ENCODE measurements around the gene CCDC171. TPM values are rescaled to one million over a fixed set of nuclear protein-coding genes. Genes with fewer than 3 reads are reported as not detected.

Gene CCDC171
- total and polyA plus RNA-seq, 11 donors: 0.30 to 3.4 (median 1.1) TPM

- H3K4me1 ChIP-seq: no peaks in the 10 kb centered on the region
- H3K27ac ChIP-seq: no peak overlapping the region
- no peak for TF ChIP-seq CTCF (IDR thresholded peaks at IDR 0.05)
- TF ChIP-seq POLR2A (IDR thresholded peaks at IDR 0.05): no peak
- intact Hi-C loops (cut with DNase I): no loop called here
- H3K27me3 ChIP-seq: no peaks in the 10 kb centered on the region
- H3K36me3 ChIP-seq: no peaks in the 10 kb centered on the region
- no peak overlapping the region for H3K4me3 ChIP-seq
- DNase-seq: no peak
- ATAC-seq: no peak
- peaks cover 0 to 2% (median 0%) of the 10 kb centered on the region in 12 donors for H3K9me3 ChIP-seq
These were observed 202.8 kb downstream of the CCDC171 start for GRCh38 chr9:15755660-15756059.

- H3K9me3 ChIP-seq: no peaks in the 10 kb centered on the region
- no peaks in the 10 kb centered on the region for H3K36me3 ChIP-seq
- no peaks in the 10 kb centered on the region for H3K27me3 ChIP-seq
- H3K4me1 ChIP-seq: no peaks in the 10 kb centered on the region
- DNase-seq (no peak), ATAC-seq (no peak)
- H3K27ac ChIP-seq: no peak overlapping the region
- intact Hi-C loops (cut with DNase I): loop anchor here in 1 of 10 donors (10.0 kb wide), 1 partner anchor 57 kb away; no protein-coding TSS in a partner anchor
- TF ChIP-seq CTCF (IDR thresholded peaks at IDR 0.05) (no peak), POLR2A (IDR thresholded peaks at IDR 0.05) (no peak)
- no peak overlapping the region for H3K4me3 ChIP-seq
- whole genome bisulfite sequencing, 4 donors: 57 to 88% (median 87%) methylated on average over 2 of the region's 2 CpGs
These were observed 208.7 kb downstream of the CCDC171 start for GRCh38 chr9:15761551-15761950.

DNA sequence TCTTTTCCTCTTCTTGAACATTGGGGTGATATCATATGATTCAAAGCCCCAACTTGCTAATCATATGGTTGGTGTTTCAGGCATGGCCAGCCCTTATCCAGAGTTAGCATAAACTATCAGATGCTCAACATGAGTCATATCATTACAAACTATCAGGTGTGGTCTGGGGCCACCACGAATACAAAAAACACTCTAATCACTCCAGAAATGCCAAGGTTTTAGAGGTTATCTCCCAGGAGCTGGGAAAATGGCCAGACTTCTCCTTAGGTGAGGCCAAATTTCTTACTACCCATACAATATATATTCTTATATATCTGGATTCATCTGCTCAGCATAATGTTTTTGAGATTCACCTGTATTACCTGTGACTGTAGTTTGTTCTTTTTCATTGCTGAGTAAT lies 210.5 kb downstream of the CCDC171 start:
- ATAC-seq: no peak
- 50 to 78% (median 70%) methylated on average over 1 of the region's 1 CpG for WGBS, 4 donors
- no peak overlapping the region for H3K27ac ChIP-seq
- intact Hi-C loops (cut with DNase I): loop anchor here in 1 of 10 donors (10.0 kb wide), 1 partner anchor 59 kb away; no protein-coding TSS in a partner anchor
- no peaks in the 10 kb centered on the region for H3K36me3 ChIP-seq
- H3K4me1 ChIP-seq: no peaks in the 10 kb centered on the region
- H3K4me3 ChIP-seq: no peak overlapping the region
- no peaks in the 10 kb centered on the region for H3K27me3 ChIP-seq
- no peak for DNase-seq
- no peak for TF ChIP-seq POLR2A (IDR thresholded peaks at IDR 0.05)
- no peaks in the 10 kb centered on the region for H3K9me3 ChIP-seq

DNA sequence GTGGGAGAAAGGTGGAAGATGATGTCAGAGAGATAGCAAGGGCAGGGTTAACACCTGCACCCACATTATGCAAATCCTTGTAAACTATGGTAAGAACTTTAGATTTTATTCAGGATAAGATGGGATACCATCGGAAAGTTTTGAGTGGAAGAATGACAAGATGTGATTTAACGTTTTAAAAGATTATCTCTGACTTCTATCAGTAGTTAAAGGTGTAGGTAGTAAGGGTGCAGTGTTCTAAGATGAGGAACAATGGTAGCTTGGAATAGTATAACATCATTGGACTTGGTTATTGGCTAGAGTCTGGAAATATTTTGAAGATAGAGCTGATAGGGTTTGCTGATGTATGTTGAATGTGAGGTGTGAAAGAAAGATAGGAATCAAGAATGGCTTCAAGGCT lies 211.3 kb downstream of the CCDC171 start:
- intact Hi-C loops (cut with DNase I): loop anchor here in 1 of 10 donors (10.0 kb wide), 1 partner anchor 59 kb away; no protein-coding TSS in a partner anchor
- WGBS, 4 donors: 83 to 86% (median 85%) methylated on average over 2 of the region's 2 CpGs
- no peaks in the 10 kb centered on the region for H3K4me1 ChIP-seq
- H3K36me3 ChIP-seq: no peaks in the 10 kb centered on the region
- no peaks in the 10 kb centered on the region for H3K27me3 ChIP-seq
- no peaks in the 10 kb centered on the region for H3K9me3 ChIP-seq
- ATAC-seq (no peak), DNase-seq (no peak)
- H3K27ac ChIP-seq: no peak overlapping the region
- no peak overlapping the region for H3K4me3 ChIP-seq
- TF ChIP-seq CTCF (IDR thresholded peaks at IDR 0.05): no peak
- no peak for TF ChIP-seq POLR2A (IDR thresholded peaks at IDR 0.05)

GRCh38 chr9:15769547-15769946 lies 216.7 kb downstream of the CCDC171 start:
- no peaks in the 10 kb centered on the region for H3K27me3 ChIP-seq
- no peaks in the 10 kb centered on the region for H3K4me1 ChIP-seq
- H3K36me3 ChIP-seq: no peaks in the 10 kb centered on the region
- H3K9me3 ChIP-seq: no peaks in the 10 kb centered on the region
- H3K27ac ChIP-seq: no peak overlapping the region
- intact Hi-C loops (cut with DNase I): loop anchor here in 1 of 10 donors (10.0 kb wide), 1 partner anchor 65 kb away; no protein-coding TSS in a partner anchor
- TF ChIP-seq CTCF (IDR thresholded peaks at IDR 0.05): no peak
- no peak for TF ChIP-seq POLR2A (IDR thresholded peaks at IDR 0.05)
- DNase-seq (no peak), ATAC-seq (no peak)
- no peak overlapping the region for H3K4me3 ChIP-seq
- WGBS, 4 donors: 60 to 82% (median 73%) methylated on average over 5 of the region's 5 CpGs
